Measurements from ENCODE around the gene PDE9A.

DNA sequence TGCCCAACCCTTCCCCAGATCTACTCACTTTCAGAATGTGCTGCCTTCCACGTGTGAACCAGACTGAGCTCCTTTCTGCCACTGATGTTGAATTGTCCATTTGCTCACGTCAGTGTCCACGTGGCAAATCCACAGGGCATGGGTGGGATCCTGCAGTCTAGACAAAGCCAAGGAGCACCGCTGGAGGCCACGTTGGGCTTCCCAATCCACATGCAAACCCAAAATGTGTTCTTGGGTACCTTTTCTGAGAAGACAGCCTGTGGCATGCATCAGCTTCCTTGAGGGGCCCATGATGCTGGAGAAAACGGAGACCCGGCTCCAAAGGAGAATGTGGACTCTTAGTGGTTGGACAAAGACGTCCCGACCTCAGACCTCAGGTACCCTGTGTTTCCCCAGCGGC, 87.6 kb downstream of the PDE9A start:
- no peak for TF ChIP-seq POLR2A (IDR thresholded peaks at IDR 0.05)
- TF ChIP-seq, protein P1, sequence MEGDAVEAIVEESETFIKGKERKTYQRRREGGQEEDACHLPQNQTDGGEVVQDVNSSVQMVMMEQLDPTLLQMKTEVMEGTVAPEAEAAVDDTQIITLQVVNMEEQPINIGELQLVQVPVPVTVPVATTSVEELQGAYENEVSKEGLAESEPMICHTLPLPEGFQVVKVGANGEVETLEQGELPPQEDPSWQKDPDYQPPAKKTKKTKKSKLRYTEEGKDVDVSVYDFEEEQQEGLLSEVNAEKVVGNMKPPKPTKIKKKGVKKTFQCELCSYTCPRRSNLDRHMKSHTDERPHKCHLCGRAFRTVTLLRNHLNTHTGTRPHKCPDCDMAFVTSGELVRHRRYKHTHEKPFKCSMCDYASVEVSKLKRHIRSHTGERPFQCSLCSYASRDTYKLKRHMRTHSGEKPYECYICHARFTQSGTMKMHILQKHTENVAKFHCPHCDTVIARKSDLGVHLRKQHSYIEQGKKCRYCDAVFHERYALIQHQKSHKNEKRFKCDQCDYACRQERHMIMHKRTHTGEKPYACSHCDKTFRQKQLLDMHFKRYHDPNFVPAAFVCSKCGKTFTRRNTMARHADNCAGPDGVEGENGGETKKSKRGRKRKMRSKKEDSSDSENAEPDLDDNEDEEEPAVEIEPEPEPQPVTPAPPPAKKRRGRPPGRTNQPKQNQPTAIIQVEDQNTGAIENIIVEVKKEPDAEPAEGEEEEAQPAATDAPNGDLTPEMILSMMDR (IDR thresholded peaks at IDR 0.05): no peak
- no peak for TF ChIP-seq POLR2AphosphoS5 (IDR thresholded peaks at IDR 0.05)
